Fibroblast of villous mesenchyme (primary cell): Measurements from ENCODE around the gene GNAL. TPM values are rescaled to one million over a fixed set of nuclear protein-coding genes. Genes with fewer than 3 reads are reported as not detected.

Experiments
- DNase-seq: peaks from one replicate; pipeline ENCODE4 v3.0.0-alpha.2; 2010; ENCODE audit warnings: low read depth
- H3K4me3 ChIP-seq: 2 replicates; pipeline ENCODE4 v1.5.1; 2011; ENCODE audit warnings: low read depth, mild to moderate bottlenecking, low read length
- total RNA-seq: library from RNA; depleted of rRNA; stranded (reverse); fragments of >200 nt; gene quantifications from 2 replicates; pipeline ENCODE4 v1.2.3, GENCODE V29; 2012
- TF ChIP-seq, protein P1 (sequence below): IDR thresholded peaks from 2 replicates; pipeline ENCODE4 v1.5.1; 2012; ENCODE audit warnings: low read depth, mild to moderate bottlenecking, low read length; ENCODE audit not compliant: insufficient read depth

Gene GNAL
- total RNA-seq, 1 donor: under 0.01 TPM

DNA sequence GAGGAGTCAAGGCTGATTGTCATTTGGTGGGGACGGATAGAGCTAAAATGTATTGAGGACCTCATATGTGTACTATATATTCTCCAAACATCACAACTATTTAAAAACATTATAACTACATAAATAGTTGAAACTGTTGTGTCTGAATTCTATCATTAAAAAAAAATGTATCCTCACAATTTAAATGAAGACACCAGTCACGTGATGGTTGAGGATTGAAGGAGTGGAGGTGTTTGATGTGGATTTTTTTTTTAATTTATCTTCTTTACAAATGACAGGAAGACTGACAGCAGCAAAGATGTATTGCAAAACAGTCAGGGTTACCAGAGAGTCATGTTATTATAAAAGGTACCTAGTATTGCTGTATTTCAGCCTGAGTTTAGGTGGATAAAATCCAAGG, 30.0 kb downstream of the GNAL start:
- DNase-seq: no peak
- H3K4me3 ChIP-seq: no peak overlapping the region
- TF ChIP-seq, protein P1, sequence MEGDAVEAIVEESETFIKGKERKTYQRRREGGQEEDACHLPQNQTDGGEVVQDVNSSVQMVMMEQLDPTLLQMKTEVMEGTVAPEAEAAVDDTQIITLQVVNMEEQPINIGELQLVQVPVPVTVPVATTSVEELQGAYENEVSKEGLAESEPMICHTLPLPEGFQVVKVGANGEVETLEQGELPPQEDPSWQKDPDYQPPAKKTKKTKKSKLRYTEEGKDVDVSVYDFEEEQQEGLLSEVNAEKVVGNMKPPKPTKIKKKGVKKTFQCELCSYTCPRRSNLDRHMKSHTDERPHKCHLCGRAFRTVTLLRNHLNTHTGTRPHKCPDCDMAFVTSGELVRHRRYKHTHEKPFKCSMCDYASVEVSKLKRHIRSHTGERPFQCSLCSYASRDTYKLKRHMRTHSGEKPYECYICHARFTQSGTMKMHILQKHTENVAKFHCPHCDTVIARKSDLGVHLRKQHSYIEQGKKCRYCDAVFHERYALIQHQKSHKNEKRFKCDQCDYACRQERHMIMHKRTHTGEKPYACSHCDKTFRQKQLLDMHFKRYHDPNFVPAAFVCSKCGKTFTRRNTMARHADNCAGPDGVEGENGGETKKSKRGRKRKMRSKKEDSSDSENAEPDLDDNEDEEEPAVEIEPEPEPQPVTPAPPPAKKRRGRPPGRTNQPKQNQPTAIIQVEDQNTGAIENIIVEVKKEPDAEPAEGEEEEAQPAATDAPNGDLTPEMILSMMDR: no peak

DNA sequence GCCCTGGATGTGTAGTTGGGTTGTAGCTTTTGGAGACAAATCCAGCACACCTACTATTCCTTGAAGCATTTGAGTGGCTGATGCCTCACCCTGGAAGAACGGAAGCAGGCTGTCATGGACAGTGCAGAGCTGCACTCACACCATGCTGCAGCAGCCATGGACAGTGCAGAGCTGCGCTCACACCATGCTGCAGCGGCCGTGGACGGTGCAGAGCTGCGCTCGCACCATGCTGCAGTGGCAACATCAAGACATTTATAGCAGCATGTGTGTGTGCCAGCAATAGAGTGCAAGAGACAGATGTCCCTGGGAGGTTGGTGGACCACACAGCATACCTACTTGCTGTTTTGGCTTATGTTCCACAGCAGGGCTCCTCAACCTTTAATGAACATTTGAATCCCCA, 30.6 kb downstream of the GNAL start:
- TF ChIP-seq, protein P1: no peak
- DNase-seq: no peak
- H3K4me3 ChIP-seq: no peak overlapping the region

GRCh38 chr18:11721720-11722119, 32.7 kb downstream of the GNAL start:
- TF ChIP-seq, protein P1: no peak
- no peak for DNase-seq
- no peak overlapping the region for H3K4me3 ChIP-seq

DNA sequence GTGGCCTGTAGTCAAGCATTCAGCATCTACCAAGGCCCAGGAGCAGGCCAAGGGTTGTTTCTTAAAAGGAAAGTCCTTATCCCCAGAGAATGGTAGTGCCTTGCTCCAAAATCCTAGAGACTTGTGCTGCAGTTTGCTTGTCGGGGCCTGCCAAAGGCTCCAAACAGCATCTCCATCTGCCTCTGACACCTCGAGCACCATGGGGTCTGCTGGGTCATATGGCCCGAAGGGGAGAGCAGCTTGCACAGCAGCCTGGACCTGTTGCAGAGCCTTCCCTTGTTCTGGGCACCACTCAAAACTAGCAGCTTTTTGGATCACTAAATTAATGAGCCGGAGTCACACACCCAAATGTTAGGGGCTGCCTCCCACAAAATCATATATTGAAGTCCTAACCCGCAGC, 35.7 kb downstream of the GNAL start:
- H3K4me3 ChIP-seq: no peak overlapping the region
- DNase-seq: no peak
- TF ChIP-seq, protein P1: no peak

DNA sequence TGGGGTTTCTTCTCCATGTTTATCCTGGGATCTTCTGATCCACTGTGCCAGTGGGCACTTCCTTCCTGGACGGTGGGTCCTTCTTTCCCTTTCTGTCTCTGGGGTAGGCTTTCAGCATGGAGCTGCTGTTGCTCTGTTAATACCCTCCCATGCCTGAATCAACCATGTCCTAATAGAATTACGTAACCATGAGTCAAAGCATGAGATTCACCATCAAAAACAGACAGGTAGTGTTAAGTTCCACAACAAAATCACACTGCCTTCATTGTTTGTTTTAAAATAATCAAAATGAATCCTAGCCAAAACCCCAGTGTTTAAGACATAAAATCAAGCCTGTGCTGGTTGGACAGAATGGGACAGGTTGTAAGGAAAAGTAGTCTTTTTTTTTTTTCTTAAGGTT, 37.5 kb downstream of the GNAL start:
- H3K4me3 ChIP-seq: no peak overlapping the region
- TF ChIP-seq, protein P1: no peak
- no peak for DNase-seq

- TF ChIP-seq, protein P1: no peak
- no peak overlapping the region for H3K4me3 ChIP-seq
- peak; percentile 19 for DNase-seq
These were observed 39.2 kb downstream of the GNAL start for GRCh38 chr18:11728249-11728648.

GRCh38 chr18:11729556-11729955, 40.5 kb downstream of the GNAL start:
- no peak for DNase-seq
- H3K4me3 ChIP-seq: no peak overlapping the region
- TF ChIP-seq, protein P1: no peak
